Measurements from ENCODE around the gene FAU.

DNA sequence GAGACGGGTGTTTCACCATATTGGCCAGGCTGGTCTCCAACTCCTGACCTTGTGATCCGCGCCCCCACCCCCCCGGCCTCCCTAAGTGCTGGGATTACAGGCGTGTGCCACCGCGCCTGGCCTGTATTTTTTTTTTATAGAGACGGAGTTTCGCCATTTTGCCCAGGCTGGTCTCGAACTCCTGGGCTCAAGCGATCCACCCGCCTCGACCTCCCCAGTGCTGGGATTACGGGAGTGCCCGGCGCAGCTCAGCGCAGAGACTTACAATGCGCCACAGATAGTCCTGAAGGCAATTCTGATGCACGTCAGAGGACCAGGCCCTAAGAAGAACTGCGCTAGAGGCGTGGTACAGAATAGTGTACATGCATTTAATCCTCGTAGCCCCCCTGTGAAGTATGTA lies 26.5 kb downstream of the FAU start:
- TF ChIP-seq, protein P1, sequence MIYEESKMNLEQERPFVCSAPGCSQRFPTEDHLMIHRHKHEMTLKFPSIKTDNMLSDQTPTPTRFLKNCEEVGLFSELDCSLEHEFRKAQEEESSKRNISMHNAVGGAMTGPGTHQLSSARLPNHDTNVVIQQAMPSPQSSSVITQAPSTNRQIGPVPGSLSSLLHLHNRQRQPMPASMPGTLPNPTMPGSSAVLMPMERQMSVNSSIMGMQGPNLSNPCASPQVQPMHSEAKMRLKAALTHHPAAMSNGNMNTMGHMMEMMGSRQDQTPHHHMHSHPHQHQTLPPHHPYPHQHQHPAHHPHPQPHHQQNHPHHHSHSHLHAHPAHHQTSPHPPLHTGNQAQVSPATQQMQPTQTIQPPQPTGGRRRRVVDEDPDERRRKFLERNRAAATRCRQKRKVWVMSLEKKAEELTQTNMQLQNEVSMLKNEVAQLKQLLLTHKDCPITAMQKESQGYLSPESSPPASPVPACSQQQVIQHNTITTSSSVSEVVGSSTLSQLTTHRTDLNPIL (CRISPR knock-in tag; IDR thresholded peaks at IDR 0.05; ENCODE audit: low read depth): no peak
- TF ChIP-seq, protein P2, sequence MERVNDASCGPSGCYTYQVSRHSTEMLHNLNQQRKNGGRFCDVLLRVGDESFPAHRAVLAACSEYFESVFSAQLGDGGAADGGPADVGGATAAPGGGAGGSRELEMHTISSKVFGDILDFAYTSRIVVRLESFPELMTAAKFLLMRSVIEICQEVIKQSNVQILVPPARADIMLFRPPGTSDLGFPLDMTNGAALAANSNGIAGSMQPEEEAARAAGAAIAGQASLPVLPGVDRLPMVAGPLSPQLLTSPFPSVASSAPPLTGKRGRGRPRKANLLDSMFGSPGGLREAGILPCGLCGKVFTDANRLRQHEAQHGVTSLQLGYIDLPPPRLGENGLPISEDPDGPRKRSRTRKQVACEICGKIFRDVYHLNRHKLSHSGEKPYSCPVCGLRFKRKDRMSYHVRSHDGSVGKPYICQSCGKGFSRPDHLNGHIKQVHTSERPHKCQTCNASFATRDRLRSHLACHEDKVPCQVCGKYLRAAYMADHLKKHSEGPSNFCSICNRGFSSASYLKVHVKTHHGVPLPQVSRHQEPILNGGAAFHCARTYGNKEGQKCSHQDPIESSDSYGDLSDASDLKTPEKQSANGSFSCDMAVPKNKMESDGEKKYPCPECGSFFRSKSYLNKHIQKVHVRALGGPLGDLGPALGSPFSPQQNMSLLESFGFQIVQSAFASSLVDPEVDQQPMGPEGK (CRISPR knock-in tag; IDR thresholded peaks at IDR 0.05; ENCODE audit: borderline replicate concordance): no peak
- TF ChIP-seq ZFP30 (CRISPR knock-in tag; IDR thresholded peaks at IDR 0.05): no peak
- TF ChIP-seq CSRNP3 (CRISPR knock-in tag; IDR thresholded peaks at IDR 0.05): no peak
- no peak for TF ChIP-seq GLIS3 (CRISPR knock-in tag; IDR thresholded peaks at IDR 0.05)
- TF ChIP-seq ZFP3 (CRISPR knock-in tag; IDR thresholded peaks at IDR 0.05): no peak
- no peak for TF ChIP-seq TOX (CRISPR knock-in tag; IDR thresholded peaks at IDR 0.05; ENCODE audit: borderline replicate concordance)
- no peak for TF ChIP-seq ZNF70 (CRISPR knock-in tag; IDR thresholded peaks at IDR 0.05)
- no peak for TF ChIP-seq RARB (CRISPR knock-in tag; IDR thresholded peaks at IDR 0.05)
